ENCODE measurements around the gene IFIT1.
"Not testable (repeated sequence)": the region's sequence is repeated elsewhere in the genome, so short reads cannot be mapped to it uniquely, and the experiment has no call there.

Gene IFIT1, protein sequence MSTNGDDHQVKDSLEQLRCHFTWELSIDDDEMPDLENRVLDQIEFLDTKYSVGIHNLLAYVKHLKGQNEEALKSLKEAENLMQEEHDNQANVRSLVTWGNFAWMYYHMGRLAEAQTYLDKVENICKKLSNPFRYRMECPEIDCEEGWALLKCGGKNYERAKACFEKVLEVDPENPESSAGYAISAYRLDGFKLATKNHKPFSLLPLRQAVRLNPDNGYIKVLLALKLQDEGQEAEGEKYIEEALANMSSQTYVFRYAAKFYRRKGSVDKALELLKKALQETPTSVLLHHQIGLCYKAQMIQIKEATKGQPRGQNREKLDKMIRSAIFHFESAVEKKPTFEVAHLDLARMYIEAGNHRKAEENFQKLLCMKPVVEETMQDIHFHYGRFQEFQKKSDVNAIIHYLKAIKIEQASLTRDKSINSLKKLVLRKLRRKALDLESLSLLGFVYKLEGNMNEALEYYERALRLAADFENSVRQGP

GRCh38 chr10:89391907-89392756 lies at the start of gene IFIT1:
TSS of gene IFIT1 (plus strand) at chr10:89392623. CDS start at chr10:89392713, 90 bp downstream.
- no peak for DNase-seq (ENCODE audit: low read depth in 2 of 2, low spot score in 1 of 2)

- no peak for DNase-seq (ENCODE audit: low read depth in 2 of 2, low spot score in 1 of 2)
Measured at GRCh38 chr10:89343089-89343767, 49.2 kb upstream of the IFIT1 start.

DNA sequence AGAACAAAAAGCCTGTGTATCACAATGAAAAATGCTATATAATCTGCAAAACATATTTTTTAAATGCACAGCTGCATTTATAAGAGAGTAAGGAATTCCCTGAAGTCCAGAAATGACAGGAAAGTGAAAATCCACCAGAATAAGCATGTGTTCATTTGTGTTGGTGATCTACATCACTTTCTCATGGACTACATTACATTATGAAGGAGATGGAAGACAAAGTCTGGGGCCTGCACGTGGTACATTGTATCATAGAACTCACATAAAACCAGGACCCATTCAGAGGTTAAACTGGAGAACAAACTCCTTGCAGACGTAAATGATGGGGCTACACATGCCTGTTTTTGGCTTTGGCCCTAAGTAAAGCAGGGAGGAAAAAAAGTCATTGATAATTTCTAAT lies 48.3 kb upstream of the IFIT1 start:
- no peak for DNase-seq (ENCODE audit: low read depth in 2 of 2, low spot score in 1 of 2)

DNA sequence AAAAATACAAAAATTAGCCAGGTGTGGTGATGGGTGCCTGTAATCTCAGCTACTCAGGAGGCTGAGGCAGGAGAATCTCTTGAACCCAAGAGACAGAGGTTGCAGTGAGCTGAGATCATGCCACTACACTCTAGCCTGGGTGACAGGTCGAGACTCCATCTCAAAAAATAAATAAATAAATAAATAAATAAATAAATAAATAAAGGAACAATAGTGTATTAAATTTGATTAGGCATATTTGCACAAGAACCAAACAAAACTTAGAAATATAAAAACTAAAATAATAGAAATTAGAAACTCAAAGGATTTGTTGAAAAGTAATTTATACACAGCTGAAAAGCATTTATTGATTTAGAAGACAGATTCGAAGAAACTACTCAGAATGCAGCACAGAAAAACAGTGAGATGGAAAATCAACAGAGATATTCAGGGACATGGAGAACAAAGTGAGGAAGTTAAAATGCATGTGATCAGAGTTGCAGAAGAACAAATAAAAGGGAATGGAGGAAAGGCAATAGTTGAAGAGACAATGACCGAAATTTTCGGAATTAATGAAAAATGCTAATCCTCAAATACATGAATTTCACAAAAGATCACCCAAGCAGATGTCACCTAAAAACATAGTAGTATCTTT lies 46.9 kb upstream of the IFIT1 start:
- DNase-seq (ENCODE audit: low read depth in 2 of 2, low spot score in 1 of 2), result no peak

- no peak for DNase-seq (ENCODE audit: low read depth in 2 of 2, low spot score in 1 of 2)
Measured at GRCh38 chr10:89346405-89347254, 45.8 kb upstream of the IFIT1 start.

GRCh38 chr10:89347701-89348457 lies 44.5 kb upstream of the IFIT1 start:
- no peak for DNase-seq (ENCODE audit: low read depth in 2 of 2, low spot score in 1 of 2)

DNA sequence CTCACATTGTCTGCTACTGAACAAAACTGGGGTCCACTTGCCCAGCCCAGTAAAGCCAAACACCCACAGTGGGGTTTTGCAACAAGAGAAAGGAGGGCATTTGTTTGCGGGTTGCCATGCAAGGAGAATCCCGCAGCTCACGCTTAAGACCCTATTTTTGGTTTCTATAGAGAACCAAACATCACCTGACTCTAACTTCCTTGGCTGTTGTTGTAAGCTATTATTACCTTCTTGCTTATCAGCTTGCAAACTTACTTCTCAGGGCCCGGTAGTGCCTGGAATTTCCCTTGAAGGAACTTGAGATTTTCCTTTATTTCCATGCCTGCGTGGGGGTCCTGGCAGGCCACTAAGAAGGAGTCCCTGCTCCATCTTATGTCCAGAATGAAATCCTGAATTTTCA lies 43.9 kb upstream of the IFIT1 start:
- DNase-seq (ENCODE audit: low read depth in 2 of 2, low spot score in 1 of 2), result no peak

- DNase-seq (ENCODE audit: low read depth in 2 of 2, low spot score in 1 of 2), result no peak
Measured at GRCh38 chr10:89348975-89349374, 43.4 kb upstream of the IFIT1 start.

GRCh38 chr10:89350631-89351315 lies 41.6 kb upstream of the IFIT1 start:
- DNase-seq (ENCODE audit: low read depth in 2 of 2, low spot score in 1 of 2), result not testable (repeated sequence)

- DNase-seq (ENCODE audit: low read depth in 2 of 2, low spot score in 1 of 2), result no peak
Measured at GRCh38 chr10:89351412-89351779, 41.0 kb upstream of the IFIT1 start.

- no peak for DNase-seq (ENCODE audit: low read depth in 2 of 2, low spot score in 1 of 2)
Measured at GRCh38 chr10:89351780-89352597, 40.4 kb upstream of the IFIT1 start.

GRCh38 chr10:89352802-89353201 lies 39.6 kb upstream of the IFIT1 start:
- no peak for DNase-seq (ENCODE audit: low read depth in 2 of 2, low spot score in 1 of 2)

DNA sequence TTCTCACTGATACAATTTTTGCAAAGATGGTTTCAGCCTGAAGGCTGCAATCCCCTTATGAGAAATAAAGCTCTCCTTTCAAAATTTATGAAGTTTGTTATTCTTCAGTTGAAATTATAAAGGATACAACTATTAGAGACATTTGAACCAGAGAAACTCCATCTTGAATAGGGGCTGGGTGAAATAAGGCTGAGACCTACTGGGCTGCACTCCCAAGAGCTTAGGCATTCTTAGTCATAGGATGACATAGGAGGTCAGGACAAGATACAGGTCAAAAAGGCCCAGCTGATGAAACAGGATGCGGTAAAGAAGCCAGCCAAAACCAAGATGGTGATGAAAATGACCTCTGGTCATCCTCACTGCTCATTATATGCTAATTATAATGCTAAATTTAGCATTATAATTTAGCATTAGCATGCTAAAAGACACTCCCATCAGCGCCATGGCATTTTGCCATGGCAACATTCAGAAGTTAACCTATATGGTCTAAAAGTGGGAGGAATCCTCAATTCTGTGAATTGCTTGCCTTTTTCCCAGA lies 37.0 kb upstream of the IFIT1 start:
- DNase-seq (ENCODE audit: low read depth in 2 of 2, low spot score in 1 of 2), result no peak

DNA sequence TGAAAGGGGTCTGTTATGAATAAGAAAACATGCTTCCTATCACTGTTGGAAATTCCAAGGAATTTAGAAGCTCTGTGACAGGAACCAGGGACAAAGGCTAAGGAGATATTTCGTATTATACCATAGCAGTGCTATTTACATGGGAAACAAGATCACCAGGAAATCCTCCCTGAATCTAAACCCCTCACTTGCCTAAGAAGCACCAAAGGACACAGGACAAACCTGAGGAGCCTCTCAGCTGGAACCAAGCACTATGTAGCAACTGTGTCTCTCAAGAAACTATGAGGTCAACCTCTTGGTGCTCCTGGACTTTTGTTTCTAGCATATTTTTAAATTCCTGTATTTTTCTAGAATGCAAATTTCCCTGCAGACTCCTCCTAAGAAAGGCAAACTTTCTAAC lies 35.3 kb upstream of the IFIT1 start:
- no peak for DNase-seq (ENCODE audit: low read depth in 2 of 2, low spot score in 1 of 2)

- DNase-seq (ENCODE audit: low read depth in 2 of 2, low spot score in 1 of 2), result no peak
Measured at GRCh38 chr10:89357975-89358374, 34.4 kb upstream of the IFIT1 start.

DNA sequence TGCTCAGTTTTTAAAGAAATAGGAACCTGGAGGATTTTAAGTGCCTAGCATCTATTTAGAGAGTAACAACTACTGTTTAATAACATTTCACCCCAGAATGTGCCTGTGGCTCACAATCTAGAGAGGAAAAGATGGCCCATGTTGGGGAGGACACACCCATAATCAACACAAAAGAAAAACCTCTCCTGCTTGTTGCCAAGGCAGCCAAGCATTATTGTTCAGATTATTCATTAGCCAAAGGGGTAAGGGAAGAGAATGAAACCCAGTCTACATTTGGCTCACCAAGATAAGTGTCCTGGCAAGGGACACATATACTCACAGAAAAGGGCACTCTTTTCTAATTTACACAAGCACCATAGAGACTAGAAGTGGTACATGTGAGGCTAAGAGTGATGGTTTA lies 32.3 kb upstream of the IFIT1 start:
- no peak for DNase-seq (ENCODE audit: low read depth in 2 of 2, low spot score in 1 of 2)

DNA sequence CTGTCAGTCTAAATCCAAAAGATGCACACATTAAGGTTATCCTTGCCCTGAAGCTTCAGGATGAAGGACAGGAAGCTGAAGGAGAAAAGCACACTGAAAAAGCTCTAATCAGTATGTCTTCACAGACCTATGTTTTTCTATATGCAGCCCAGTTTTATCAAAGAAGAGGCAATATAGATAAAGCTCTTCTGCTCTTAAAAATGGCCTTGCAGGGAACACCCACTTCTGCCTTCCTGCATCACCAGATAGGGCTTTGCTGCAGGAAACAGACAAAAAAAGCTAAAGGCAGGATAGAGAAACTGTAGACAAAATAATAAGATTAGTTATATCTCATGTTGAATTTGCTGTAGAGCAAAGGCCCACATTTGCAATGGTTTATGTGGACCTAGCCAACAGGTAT lies 29.5 kb upstream of the IFIT1 start:
- DNase-seq (ENCODE audit: low read depth in 2 of 2, low spot score in 1 of 2), result no peak
